Small intestine (tissue), 7 donors: ENCODE data around the gene HMGCS2. TPM values are rescaled to one million over a fixed set of nuclear protein-coding genes. Genes with fewer than 3 reads are reported as not detected.

Experiments used
- DNase-seq, 2 donors: peaks; one replicate each; pipeline versions ENCODE4 v3.0.0 to v3.0.0-alpha.2; 2013
- FAIRE-seq: peaks from 2 replicates; lab custom pipeline; 2012; peaks lifted over from hg19 to GRCh38; lab: Jason Lieb, UNC
- H3K27ac ChIP-seq, 3 donors: one replicate each; pipeline ENCODE4 v1.5.1; 2013; ENCODE audit warnings: low read length in 2 of 3, mild to moderate bottlenecking in 2 of 3, control low read depth in 1 of 3, inconsistent platforms in 1 of 3, low read depth in 1 of 3, moderate library complexity in 1 of 3
- H3K27me3 ChIP-seq, 3 donors: one replicate each; pipeline ENCODE4 v1.6.1; 2013; ENCODE audit warnings: low read length in 3 of 3, inconsistent platforms in 1 of 3; ENCODE audit not compliant: control insufficient read depth in 3 of 3, insufficient read depth in 3 of 3
- H3K36me3 ChIP-seq, 3 donors: one replicate each; pipeline ENCODE4 v1.6.1; 2013; ENCODE audit warnings: low read length in 3 of 3, inconsistent platforms in 1 of 3, low read depth in 1 of 3, mild to moderate bottlenecking in 1 of 3, moderate library complexity in 1 of 3; ENCODE audit not compliant: control insufficient read depth in 3 of 3, insufficient read depth in 2 of 3
- H3K4me1 ChIP-seq, 3 donors: one replicate each; pipeline ENCODE4 v1.6.1; 2013; ENCODE audit warnings: low read length in 2 of 3, inconsistent platforms in 1 of 3, low read depth in 1 of 3, mild to moderate bottlenecking in 1 of 3, moderate library complexity in 1 of 3; ENCODE audit not compliant: control insufficient read depth in 3 of 3, insufficient read depth in 2 of 3
- H3K4me3 ChIP-seq, 3 donors: one replicate each; pipeline ENCODE4 v1.5.1; 2013; ENCODE audit warnings: low read length in 3 of 3, control low read depth in 1 of 3, inconsistent platforms in 1 of 3, low read depth in 1 of 3, mild to moderate bottlenecking in 1 of 3, moderate library complexity in 1 of 3
- H3K9me3 ChIP-seq, 2 donors: one replicate each; pipeline ENCODE4 v1.6.1; 2013; ENCODE audit warnings: low read depth in 1 of 2, low read length in 1 of 2; ENCODE audit not compliant: control insufficient read depth in 2 of 2, insufficient read depth in 1 of 2
- WGBS, 3 donors: extraction: QIAGEN DNeasy Blood & Tissue Kit; methylation state at CpG; one replicate each; pipeline ENCODE4 v1.1.7; 2013; 5-methylcytosine and 5-hydroxymethylcytosine counted together
- polyA plus RNA-seq, 4 donors: library from polyadenylated mRNA; stranded (reverse) in 3 of 4; unstranded in 1 of 4; fragments of 200-250 nt in 3 of 4; fragments of 120-200 nt in 1 of 4; gene quantifications; one replicate each; pipeline versions ENCODE4 v1.2.1 to v1.2.3, GENCODE V29; 2013
- donor health status: healthy with polysubstance abuse.
- donor health status: control.
- donor health status: control.
- donor health status: Bipolar disorder and iron deficiency.
- donor health status: healthy.

HMGCS2 gene
- polyA plus RNA-seq, 4 donors = 8.3 to 80.4 (median 25.4) TPM

- peak overlapping the region; percentile 39 to 79 (median 48) for H3K27ac ChIP-seq
- peaks cover 1 to 40% (median 5%) of the 10 kb centered on the region in 3 donors for H3K4me1 ChIP-seq
- H3K27me3 ChIP-seq = no peaks in the 10 kb centered on the region
- FAIRE-seq = no peak
- H3K9me3 ChIP-seq = no peaks in the 10 kb centered on the region
- H3K36me3 ChIP-seq = peaks cover 0 to 10% (median 0%) of the 10 kb centered on the region in 3 donors
- peak overlapping the region in 1 of 3 donors; percentile 48 for H3K4me3 ChIP-seq
- 15 to 31% (median 24%) methylated on average over 4 of the region's 4 CpGs for WGBS, 3 donors
- DNase-seq = peak; percentile 60 to 61
These were observed 2.3 kb downstream of the HMGCS2 start for GRCh38 chr1:119766374-119766794.

GRCh38 chr1:119764220-119764619, 4.5 kb downstream of the HMGCS2 start:
- DNase-seq = no peak
- peaks cover 0 to 15% (median 0%) of the 10 kb centered on the region in 3 donors for H3K36me3 ChIP-seq
- no peaks in the 10 kb centered on the region for H3K9me3 ChIP-seq
- peaks cover 0 to 20% (median 2%) of the 10 kb centered on the region in 3 donors for H3K4me1 ChIP-seq
- H3K4me3 ChIP-seq = no peak overlapping the region
- no peak for FAIRE-seq
- 38 to 73% (median 61%) methylated on average over 6 of the region's 6 CpGs for WGBS, 3 donors
- no peak overlapping the region for H3K27ac ChIP-seq
- no peaks in the 10 kb centered on the region for H3K27me3 ChIP-seq

DNA sequence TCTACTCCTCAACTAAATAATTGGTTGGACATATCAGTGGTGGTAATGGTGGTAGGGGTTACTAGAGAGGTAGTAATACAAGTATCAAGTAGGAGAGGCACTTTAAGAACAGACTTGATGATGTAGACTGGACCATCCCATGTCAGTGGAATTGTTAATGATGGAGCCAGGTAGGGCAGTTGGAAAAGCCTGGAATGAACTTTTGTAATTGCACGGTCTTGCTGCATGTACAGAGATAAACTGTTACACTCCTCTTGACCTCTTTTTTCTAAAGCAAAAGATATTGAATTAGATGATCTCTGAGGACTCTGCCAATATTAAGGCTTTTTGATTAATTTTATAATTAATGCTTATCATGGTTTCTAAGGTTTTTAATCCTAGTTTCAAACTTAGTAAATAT, 5.8 kb downstream of the HMGCS2 start:
- no peak for FAIRE-seq
- Histone ChIP-seq H3K4me3 (no peak overlapping the region), H3K36me3 (peaks cover 0 to 22% (median 0%) of the 10 kb centered on the region in 3 donors), H3K4me1 (peaks cover 0 to 11% (median 0%) of the 10 kb centered on the region in 3 donors), H3K27ac (no peak overlapping the region), H3K9me3 (no peaks in the 10 kb centered on the region), H3K27me3 (no peaks in the 10 kb centered on the region)
- DNase-seq = no peak
- WGBS, 3 donors = 18 to 67% (median 35%) methylated on average over 1 of the region's 1 CpG

- Histone ChIP-seq H3K27ac (no peak overlapping the region), H3K27me3 (no peaks in the 10 kb centered on the region), H3K9me3 (no peaks in the 10 kb centered on the region), H3K4me3 (no peak overlapping the region), H3K36me3 (peaks cover 0 to 24% (median 0%) of the 10 kb centered on the region in 3 donors), H3K4me1 (peaks cover 0 to 11% (median 0%) of the 10 kb centered on the region in 3 donors)
- DNase-seq (no peak), FAIRE-seq (no peak)
- 60 to 85% (median 80%) methylated on average over 1 of the region's 1 CpG for WGBS, 3 donors
These were observed 6.3 kb downstream of the HMGCS2 start for GRCh38 chr1:119762409-119762808.

- 54 to 65% (median 64%) methylated on average over 3 of the region's 3 CpGs for WGBS, 3 donors
- H3K27ac ChIP-seq = no peak overlapping the region
These were observed 10.1 kb downstream of the HMGCS2 start for GRCh38 chr1:119758584-119758983.

DNA sequence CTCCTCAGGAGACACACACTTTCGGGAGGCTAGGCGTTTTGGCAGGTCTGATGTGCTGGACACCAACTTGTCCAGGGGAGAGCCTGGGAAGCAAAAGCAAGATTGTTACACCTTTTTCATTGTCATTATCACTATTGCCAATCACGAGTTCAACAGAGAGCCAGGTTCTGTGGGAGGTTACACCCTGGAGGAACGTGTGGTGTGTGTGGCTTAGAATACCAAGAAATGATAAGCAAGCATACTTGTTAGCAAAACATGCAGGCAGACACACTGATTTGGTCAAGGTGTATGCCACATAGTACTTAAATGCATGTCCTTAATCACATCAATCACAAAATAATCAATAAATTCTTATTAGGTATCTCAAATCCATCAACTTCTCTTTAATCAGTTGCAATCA, 16.1 kb downstream of the HMGCS2 start:
- Histone ChIP-seq H3K27ac (no peak overlapping the region), H3K4me3 (no peak overlapping the region), H3K27me3 (no peaks in the 10 kb centered on the region), H3K4me1 (no peaks in the 10 kb centered on the region), H3K36me3 (peaks cover 0 to 36% (median 8%) of the 10 kb centered on the region in 3 donors), H3K9me3 (no peaks in the 10 kb centered on the region)
- DNase-seq (no peak), FAIRE-seq (no peak)
- 71 to 80% (median 74%) methylated on average over 4 of the region's 4 CpGs for WGBS, 3 donors

More at GRCh38 chr1:119758584-119758983, 10.1 kb downstream of the HMGCS2 start:
- no peak for DNase-seq
- Histone ChIP-seq H3K4me3 (no peak overlapping the region), H3K36me3 (peaks cover 0 to 35% (median 5%) of the 10 kb centered on the region in 3 donors), H3K4me1 (no peaks in the 10 kb centered on the region), H3K27me3 (no peaks in the 10 kb centered on the region), H3K9me3 (no peaks in the 10 kb centered on the region)
- no peak for FAIRE-seq

DNA sequence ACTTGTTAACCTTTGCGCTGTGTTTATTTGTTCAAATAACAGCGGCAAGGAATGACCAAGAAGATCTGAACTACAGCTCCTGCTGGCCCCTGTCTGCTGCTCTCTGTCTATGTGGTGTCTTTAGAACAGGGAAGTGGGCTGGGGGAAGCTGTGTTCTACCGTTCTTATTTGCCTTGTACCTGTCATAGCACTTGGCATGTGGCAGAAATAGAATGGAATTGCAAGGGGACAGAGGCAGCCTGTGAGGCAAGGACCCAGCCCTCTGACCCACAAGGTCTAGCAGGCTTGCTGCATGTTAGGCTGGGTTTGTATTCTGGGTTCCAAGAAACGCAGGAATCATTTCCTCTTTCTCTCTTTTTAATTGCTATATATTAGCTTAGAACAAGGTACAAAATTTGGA, 20.7 kb downstream of the HMGCS2 start:
- Histone ChIP-seq H3K27ac (no peak overlapping the region), H3K27me3 (no peaks in the 10 kb centered on the region), H3K4me1 (peaks cover 0 to 18% (median 0%) of the 10 kb centered on the region in 3 donors), H3K9me3 (no peaks in the 10 kb centered on the region), H3K36me3 (peaks cover 0 to 40% (median 3%) of the 10 kb centered on the region in 3 donors), H3K4me3 (no peak overlapping the region)
- 55 to 66% (median 62%) methylated on average over 4 of the region's 4 CpGs for WGBS, 3 donors
- FAIRE-seq (no peak), DNase-seq (no peak)

GRCh38 chr1:119747451-119747850, 21.3 kb downstream of the HMGCS2 start:
- H3K9me3 ChIP-seq = no peaks in the 10 kb centered on the region
- 78 to 80% (median 79%) methylated on average over 3 of the region's 3 CpGs for WGBS, 3 donors
- no peak overlapping the region for H3K4me3 ChIP-seq
- no peak for FAIRE-seq
- no peak overlapping the region for H3K27ac ChIP-seq
- H3K4me1 ChIP-seq = peaks cover 0 to 23% (median 0%) of the 10 kb centered on the region in 3 donors
- H3K27me3 ChIP-seq = no peaks in the 10 kb centered on the region
- peaks cover 0 to 45% (median 3%) of the 10 kb centered on the region in 3 donors for H3K36me3 ChIP-seq
- no peak for DNase-seq

DNA sequence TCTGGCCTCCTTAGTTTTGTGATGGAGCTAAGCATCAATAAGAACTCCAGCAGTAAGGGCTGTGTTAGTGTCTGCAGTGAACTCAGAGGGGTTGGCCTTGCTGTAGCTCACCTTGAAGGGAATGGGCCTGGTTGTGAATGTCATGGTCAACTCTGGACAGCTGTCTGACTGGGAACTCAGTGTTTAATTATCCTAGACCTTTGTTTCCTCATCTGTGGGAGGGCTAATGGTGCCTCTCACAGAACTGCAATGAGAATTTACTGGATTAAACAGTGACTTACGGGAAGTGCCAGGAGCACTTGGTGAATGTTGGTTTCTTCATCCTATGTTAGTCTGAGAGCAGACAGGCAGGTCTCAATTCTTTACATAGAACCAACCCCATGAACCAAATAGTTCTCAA, 23.7 kb downstream of the HMGCS2 start:
- Histone ChIP-seq H3K27ac (no peak overlapping the region), H3K27me3 (no peaks in the 10 kb centered on the region), H3K36me3 (peaks cover 0 to 63% (median 1%) of the 10 kb centered on the region in 3 donors), H3K4me1 (peaks cover 0 to 24% (median 0%) of the 10 kb centered on the region in 3 donors), H3K4me3 (no peak overlapping the region), H3K9me3 (no peaks in the 10 kb centered on the region)
- WGBS, 3 donors = 57 to 79% (median 78%) methylated on average over 1 of the region's 1 CpG
- FAIRE-seq (no peak), DNase-seq (no peak)
